ENCODE results near the gene SLC16A6.
"Not testable (repeated sequence)": the region's sequence is repeated elsewhere in the genome, so short reads cannot be mapped to it uniquely, and the experiment has no call there.

GRCh38 chr17:68220186-68220585 is 70.7 kb downstream of the SLC16A6 start:
- TF ChIP-seq POLR2A (IDR thresholded peaks at IDR 0.05; ENCODE audit: low read depth, low read length); CTCF (conservative IDR thresholded peaks at IDR 0.05; ENCODE audit: low read depth, low read length); RFX5 (IDR thresholded peaks at IDR 0.05; ENCODE audit: low read depth, low read length); MXI1 (IDR thresholded peaks at IDR 0.05; ENCODE audit: borderline replicate concordance, low read depth, low read length); CEBPB (IDR thresholded peaks at IDR 0.05; ENCODE audit: low read depth, low read length); MAZ (IDR thresholded peaks at IDR 0.05; ENCODE audit: borderline replicate concordance, low read depth, low read length): not testable (repeated sequence)
